ENCODE data around the gene TBPL1. TPM values are rescaled to one million over a fixed set of nuclear protein-coding genes. Genes with fewer than 3 reads are reported as not detected.
"Not testable (repeated sequence)": the region's sequence is repeated elsewhere in the genome, so short reads cannot be mapped to it uniquely, and the experiment has no call there.

Gene TBPL1
- total and polyA plus RNA-seq, 9 of the 15 experiments (the other 6 are each of a cell fraction or from before 2014, with no cell fraction given), result 78.1 to 152 (median 107) TPM

DNA sequence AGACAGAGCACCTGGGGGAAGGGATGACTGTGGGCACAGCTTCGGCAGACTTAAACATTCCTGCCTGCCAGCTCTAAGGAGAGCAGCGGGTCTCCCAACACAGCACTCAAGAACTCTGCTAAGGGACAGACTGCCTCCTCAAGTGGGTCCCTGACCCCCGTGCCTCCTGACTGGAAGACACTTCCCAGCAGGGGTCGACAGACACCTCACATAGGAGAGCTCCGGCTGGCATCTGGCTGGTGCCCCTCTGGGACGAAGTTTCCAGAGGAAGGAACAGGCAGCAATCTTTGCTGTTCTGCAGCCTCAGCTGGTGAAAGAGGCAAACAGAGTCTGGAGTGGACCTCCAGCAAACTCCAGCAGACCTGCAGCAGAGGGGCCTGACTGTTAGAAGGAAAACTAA lies 21.8 kb upstream of the TBPL1 start:
- CTCF ChIA-PET (ENCODE audit: low intra/inter-chr PET ratio), result interaction anchor here (1.2 kb wide), 1 partner anchor 166 kb away, joined by 3 read pairs; no protein-coding TSS in a partner anchor
- H2AFZ ChIP-seq (ENCODE audit: low read depth, low read length); H3K4me3 ChIP-seq; H3K9ac ChIP-seq (ENCODE audit: insufficient read depth in 1 of 2, low read depth in 2 of 2, low read length in 2 of 2); in situ Hi-C loops (cut with MboI); H3K27me3 ChIP-seq (ENCODE audit: control insufficient read depth in 2 of 2, insufficient read depth in 2 of 2, low read length in 2 of 2); H4K20me1 ChIP-seq (replicated peaks; ENCODE audit: control insufficient read depth, insufficient read depth, low read length); H3K4me1 ChIP-seq (replicated peaks in 1 of 2; ENCODE audit: control insufficient read depth in 2 of 2, insufficient read depth in 2 of 2, low read length in 2 of 2); BruUV-seq (replicated peaks); intact Hi-C loops (cut with micrococcal nuclease); H3K27ac ChIP-seq (ENCODE audit: extremely low read depth, low read depth, low read length); H3K79me2 ChIP-seq (ENCODE audit: control insufficient read depth, insufficient read depth, low read length); ATAC-seq; FAIRE-seq; H3K9me3 ChIP-seq (replicated peaks; ENCODE audit: control insufficient read depth, insufficient read depth, low read depth, low read length); H3K36me3 ChIP-seq (ENCODE audit: control insufficient read depth, insufficient read depth, low read length); H3K4me2 ChIP-seq (ENCODE audit: insufficient read depth, low read length); H3K9me1 ChIP-seq (ENCODE audit: control insufficient read depth, insufficient read depth, low read length); DNase-seq (ENCODE audit: extremely low read depth in 1 of 4, low spot score in 3 of 4): not testable (repeated sequence)
- peak; percentile 10 to 69; a peak in 2 of 4 replicates for TF ChIP-seq RAD21 (CRISPR knock-in tag; conservative IDR thresholded peaks at IDR 0.05 in 1 of 2, IDR thresholded peaks at IDR 0.05 in 1 of 2)
- peak; percentile 54; the same call in 1 of the 2 replicates for TF ChIP-seq CC2D1A (IDR thresholded peaks at IDR 0.05)
- TF ChIP-seq, protein P1, sequence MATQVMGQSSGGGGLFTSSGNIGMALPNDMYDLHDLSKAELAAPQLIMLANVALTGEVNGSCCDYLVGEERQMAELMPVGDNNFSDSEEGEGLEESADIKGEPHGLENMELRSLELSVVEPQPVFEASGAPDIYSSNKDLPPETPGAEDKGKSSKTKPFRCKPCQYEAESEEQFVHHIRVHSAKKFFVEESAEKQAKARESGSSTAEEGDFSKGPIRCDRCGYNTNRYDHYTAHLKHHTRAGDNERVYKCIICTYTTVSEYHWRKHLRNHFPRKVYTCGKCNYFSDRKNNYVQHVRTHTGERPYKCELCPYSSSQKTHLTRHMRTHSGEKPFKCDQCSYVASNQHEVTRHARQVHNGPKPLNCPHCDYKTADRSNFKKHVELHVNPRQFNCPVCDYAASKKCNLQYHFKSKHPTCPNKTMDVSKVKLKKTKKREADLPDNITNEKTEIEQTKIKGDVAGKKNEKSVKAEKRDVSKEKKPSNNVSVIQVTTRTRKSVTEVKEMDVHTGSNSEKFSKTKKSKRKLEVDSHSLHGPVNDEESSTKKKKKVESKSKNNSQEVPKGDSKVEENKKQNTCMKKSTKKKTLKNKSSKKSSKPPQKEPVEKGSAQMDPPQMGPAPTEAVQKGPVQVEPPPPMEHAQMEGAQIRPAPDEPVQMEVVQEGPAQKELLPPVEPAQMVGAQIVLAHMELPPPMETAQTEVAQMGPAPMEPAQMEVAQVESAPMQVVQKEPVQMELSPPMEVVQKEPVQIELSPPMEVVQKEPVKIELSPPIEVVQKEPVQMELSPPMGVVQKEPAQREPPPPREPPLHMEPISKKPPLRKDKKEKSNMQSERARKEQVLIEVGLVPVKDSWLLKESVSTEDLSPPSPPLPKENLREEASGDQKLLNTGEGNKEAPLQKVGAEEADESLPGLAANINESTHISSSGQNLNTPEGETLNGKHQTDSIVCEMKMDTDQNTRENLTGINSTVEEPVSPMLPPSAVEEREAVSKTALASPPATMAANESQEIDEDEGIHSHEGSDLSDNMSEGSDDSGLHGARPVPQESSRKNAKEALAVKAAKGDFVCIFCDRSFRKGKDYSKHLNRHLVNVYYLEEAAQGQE (IDR thresholded peaks at IDR 0.05; ENCODE audit: borderline replicate concordance), result peak; percentile 67; the same call in 1 of the 2 replicates
- TF ChIP-seq, protein P1 (CRISPR knock-in tag; IDR thresholded peaks at IDR 0.05; ENCODE audit: low read depth), result not testable (repeated sequence)
- TF ChIP-seq, protein P2, sequence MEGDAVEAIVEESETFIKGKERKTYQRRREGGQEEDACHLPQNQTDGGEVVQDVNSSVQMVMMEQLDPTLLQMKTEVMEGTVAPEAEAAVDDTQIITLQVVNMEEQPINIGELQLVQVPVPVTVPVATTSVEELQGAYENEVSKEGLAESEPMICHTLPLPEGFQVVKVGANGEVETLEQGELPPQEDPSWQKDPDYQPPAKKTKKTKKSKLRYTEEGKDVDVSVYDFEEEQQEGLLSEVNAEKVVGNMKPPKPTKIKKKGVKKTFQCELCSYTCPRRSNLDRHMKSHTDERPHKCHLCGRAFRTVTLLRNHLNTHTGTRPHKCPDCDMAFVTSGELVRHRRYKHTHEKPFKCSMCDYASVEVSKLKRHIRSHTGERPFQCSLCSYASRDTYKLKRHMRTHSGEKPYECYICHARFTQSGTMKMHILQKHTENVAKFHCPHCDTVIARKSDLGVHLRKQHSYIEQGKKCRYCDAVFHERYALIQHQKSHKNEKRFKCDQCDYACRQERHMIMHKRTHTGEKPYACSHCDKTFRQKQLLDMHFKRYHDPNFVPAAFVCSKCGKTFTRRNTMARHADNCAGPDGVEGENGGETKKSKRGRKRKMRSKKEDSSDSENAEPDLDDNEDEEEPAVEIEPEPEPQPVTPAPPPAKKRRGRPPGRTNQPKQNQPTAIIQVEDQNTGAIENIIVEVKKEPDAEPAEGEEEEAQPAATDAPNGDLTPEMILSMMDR (IDR thresholded peaks at IDR 0.05 in 2 of 3, conservative IDR thresholded peaks at IDR 0.05 in 1 of 3; ENCODE audit: insufficient read depth in 2 of 3, low read depth in 1 of 3, low read length in 3 of 3), result peak in 2 of 3 experiments; percentile 39 to 45; a peak in 2 of 6 replicates
- POLR2A ChIA-PET, result interaction anchor here (0.6 kb wide), 1 partner anchor 207 kb away, joined by 3 read pairs; no protein-coding TSS in a partner anchor
- 28% methylated on average over 5 of the region's 6 CpGs for WGBS (ENCODE audit: insufficient coverage, low coverage, missing lambda C conversion rate)

Data from K562 (cell line).